Left ventricle myocardium superior (tissue), 1 donor: ENCODE results near the gene KLF13. TPM values are rescaled to one million over a fixed set of nuclear protein-coding genes. Genes with fewer than 3 reads are reported as not detected.
A peak's percentile ranks its signal among the peaks of the same experiment; 100 is the strongest.

Source experiments
- ATAC-seq: fragments of 200-7000 bp; cut with Tn5 transposase; one replicate; pipeline ENCODE4 v1.9.1; 2020; ENCODE audit warnings: mild to moderate bottlenecking, moderate library complexity
- DNase-seq: peaks from one replicate; pipeline ENCODE4 v3.0.0-alpha.2; 2020
- intact Hi-C: fragments of 100-400 bp; cut with micrococcal nuclease; formaldehyde crosslinking; loops from one replicate; pipeline ENCODE4 v1.11.0; 2022
- total RNA-seq: library from RNA; stranded (reverse); fragmentation: NEBNext Ultra II Directional; extraction: Animal tissue kit (Norgen Biotek cat#: 25700); gene quantifications from one replicate; pipeline ENCODE4 v1.2.1, GENCODE V29; 2021
- donor health status: DM: no; HTN: yes; CAD: no; lungs with severe emphysema.

Gene KLF13
- total RNA-seq, 1 donor from 2014 or later = 85.3 TPM

DNA sequence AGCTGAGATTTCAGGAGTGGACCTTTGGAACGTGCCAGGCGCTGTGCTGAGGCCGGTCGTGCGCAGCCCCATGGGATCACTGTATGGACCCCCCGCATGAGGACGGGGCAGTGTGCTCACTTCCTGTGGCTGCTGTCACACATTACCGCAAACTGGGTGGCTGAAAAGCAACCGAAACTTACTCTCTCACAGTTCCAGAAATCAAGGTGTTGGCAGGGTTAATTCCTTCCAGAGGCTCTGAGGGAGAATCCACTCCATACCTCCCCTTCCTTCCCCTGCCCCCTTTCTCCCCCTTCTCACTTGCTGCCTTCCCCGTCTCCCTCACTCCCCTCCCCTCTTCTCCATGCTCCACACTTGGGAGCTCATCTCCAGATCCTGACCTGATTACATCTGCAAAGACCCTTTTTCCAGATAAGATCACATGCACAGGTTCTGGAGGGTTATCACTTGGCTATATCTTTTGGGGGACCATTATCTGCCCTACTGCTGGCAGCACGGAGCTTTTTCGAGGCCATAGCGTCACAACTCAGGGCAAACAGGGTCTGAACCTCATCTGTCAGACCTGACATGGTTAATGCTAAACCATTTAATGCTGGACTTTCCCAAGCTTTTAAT is 41.2 kb downstream of the KLF13 start:
- DNase-seq (peak; percentile 55), ATAC-seq (no peak)
- intact Hi-C loops = no loop called here

DNA sequence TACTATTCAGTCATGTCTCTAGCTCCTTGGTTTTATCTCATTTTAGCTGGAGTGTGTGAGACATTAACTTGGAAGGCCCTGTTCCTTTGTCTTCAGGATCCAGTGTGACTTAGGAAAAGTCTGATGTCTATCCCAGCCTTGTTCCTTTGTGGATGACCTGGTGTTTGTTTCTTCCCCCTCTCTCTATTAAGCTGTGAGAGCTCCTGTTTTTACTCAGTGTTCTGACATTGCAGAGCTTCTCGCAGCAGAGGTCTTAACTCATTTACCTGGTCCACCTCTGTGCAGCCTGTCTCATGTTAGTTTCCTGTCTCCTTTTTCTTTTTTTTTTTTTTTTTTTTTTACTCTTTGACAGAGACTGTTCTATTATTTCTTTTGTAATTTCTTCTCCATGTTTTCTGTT is 43.1 kb downstream of the KLF13 start:
- DNase-seq (no peak), ATAC-seq (no peak)
- intact Hi-C loops = no loop called here

DNA sequence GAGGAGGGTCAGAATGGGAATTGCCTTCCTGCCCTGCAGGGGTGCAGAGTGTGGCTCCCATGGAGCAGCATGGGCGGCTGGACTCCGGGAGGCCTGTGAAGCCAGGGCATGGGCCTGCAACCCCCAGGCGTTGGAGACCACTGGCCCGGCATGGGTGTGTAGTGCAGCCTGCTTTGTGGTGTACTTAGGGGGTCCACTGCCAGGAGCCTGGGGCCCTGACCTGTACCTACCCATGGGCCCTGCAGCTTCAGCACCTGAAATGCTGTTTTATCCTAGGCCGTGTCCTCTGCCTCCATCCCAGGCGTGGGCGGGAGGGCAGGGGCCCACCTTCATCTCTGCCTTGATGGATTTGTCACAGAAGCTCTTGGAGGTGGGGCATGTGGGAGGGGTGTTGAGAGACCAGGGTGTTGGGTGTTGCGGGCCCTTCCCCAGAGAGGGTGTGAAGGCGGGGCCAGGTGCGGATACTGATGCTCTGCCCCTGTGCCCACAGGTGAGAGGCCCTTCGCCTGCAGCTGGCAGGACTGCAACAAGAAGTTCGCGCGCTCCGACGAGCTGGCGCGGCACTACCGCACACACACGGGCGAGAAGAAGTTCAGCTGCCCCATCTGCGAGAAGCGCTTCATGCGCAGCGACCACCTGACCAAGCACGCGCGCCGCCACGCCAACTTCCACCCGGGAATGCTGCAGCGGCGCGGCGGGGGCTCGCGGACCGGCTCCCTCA is 45.0 kb downstream of the KLF13 start:
- DNase-seq = peak; percentile 37
- ATAC-seq = no peak
- intact Hi-C loops = no loop called here

DNA sequence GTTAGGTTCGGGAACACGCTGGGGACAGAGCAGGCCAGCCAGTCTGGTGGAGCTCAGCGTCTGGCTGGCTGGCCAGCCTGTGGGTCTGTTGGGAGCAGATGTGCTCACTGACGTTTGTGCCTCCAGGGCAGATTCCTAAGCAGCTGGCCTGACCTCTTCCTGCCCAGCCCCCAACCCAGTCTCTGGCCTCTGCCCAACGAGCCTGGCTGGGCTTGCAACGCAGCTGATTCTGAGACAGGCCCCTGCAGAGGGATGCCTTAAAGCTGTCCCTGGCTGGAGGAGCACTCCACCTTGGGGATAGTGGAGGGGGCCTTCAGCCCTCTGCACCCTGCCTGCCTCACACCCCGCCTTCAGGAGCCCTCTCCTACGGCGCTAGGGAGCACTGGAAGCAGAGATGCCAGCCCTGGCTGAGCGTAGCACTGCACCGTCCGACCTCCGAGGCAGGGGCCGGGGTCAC is 46.0 kb downstream of the KLF13 start:
- intact Hi-C loops = no loop called here
- ATAC-seq = peak; percentile 80
- DNase-seq = peak; percentile 92

DNA sequence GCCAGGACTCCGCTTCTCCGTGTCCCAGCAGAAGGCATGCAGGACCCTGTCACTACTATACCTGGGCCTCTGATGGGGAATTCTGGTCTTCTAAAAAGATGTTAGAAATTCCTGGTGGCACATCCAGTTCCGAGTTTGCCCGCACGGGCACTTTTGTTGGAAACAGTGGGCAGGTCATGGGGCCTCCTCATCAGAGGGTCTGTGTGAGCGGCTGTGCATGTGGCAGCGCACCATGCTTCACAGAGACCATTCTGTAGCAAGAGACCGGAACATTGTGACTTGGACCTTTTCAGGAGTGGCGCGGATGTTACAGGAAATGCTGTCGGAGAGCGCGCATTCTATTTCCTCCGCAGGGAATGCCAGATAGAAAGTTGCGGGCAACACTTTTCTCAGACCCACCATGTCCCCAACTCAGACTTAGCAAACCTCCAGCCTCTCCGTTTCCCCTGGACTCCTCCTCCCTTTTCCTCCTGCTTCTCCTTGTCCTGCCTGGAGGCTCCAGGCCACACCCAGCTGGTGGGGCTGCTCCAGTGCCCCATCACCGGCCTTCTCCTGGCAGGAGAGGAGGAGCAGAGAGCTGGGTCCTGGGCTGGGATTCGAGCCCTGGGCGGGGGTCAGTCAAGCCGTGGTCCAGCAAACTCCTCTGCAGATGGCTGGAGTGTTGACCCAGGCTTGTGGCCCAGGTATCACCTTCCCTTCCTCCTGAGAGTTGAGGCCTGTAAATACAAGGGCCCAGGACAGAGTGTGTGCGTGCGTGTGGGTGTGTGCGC is 46.6 kb downstream of the KLF13 start:
- DNase-seq (no peak), ATAC-seq (no peak)
- intact Hi-C loops = no loop called here

DNA sequence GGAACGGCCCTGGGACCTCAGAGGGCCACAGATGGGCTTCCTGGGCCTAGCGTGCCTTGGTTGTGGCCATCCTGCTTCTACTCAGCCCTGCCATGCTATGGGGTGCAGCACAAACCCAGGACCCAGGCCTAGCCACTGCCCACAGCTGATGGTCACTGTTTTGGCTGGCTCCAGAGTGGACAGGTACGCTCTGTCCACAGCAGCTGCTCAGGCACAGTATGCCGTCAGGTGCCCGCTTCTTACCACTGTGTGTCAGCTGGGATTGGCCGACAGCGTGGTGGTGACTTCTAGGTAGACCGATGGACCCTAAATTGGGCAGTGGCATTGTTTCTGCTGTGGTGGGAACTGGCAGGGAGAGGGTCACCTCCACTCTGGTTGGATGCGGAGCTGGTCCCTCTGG is 47.3 kb downstream of the KLF13 start:
- ATAC-seq (no peak), DNase-seq (no peak)
- intact Hi-C loops = no loop called here

DNA sequence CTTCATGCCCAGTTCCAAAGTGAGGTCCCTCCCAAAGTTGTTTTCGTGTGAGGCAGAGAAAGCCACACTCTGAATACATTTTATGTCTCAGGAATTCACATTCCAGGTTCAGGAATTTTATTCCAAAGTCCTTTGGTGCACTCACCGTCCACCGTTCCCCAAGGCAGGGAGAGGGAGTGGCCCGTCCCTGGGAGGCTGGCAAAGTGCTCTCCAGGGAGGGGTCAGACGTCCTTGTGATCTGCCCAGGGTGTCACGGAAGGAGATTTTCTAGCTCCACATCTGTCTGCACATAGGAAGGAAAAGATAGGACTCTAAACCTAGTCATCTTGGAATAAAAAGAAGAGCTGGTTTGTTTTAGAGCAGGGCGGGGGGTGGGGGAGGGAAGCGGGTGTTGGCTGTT is 47.9 kb downstream of the KLF13 start:
- DNase-seq (no peak), ATAC-seq (no peak)
- intact Hi-C loops = no loop called here

DNA sequence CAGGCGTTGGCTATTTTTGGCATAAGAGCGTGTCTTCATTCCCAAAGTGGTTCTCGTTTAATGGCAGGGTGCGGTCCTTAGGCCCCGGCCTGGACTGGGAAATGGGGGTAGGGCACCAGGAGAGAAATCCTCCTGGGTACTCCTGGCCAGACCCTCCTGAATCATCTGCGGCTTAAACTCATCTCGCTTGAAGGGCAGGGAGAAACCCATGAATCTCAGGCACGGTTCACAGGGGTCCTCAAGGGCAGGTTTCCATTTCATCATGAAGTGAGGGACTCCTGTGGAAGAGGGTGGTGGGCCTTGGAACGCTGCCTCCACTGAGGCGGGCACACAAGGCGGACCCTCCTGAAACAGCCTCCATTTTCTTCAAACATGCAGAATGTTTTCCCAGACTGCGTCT is 48.4 kb downstream of the KLF13 start:
- intact Hi-C loops = no loop called here
- ATAC-seq (no peak), DNase-seq (no peak)

DNA sequence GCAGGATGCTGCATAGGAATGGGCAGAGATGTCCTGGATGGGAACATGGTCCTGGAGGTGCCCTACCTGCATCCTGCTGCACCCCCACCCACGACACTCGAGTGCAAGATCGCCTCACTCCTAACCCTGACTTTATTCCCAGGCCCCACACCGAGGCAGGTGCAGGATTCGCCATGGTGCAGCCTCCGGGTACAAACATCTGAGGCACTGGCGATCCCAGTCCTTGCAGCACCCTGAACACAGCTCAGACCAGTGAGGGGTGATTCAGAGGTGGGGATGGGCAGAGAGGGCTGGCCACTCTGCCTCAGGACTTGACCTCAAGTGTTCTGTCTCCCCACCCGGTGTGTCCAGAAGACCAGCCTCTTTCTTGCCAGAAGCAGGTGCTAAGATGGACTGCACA is 49.1 kb downstream of the KLF13 start:
- ATAC-seq = no peak
- intact Hi-C loops = no loop called here
- no peak for DNase-seq

DNA sequence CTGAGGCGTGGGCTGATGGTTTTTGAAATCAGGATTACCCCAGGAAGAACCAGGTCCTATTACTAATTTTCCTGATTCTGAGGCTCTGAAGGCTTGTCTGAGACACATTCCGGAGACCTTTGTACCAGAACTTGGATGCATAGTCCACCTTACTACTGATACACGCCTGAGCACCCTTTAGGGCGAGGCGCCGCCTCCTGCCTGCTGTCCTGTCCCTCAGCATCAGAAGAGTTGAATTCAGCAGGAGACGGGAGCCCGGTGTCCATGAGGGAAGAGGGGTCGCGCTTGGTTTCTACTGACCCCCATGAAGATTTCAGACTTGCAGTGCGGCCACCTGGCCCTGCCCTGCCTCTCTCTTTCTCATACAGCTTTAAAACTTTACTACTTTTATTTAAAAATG is 49.9 kb downstream of the KLF13 start:
- ATAC-seq (no peak), DNase-seq (no peak)
- intact Hi-C loops = no loop called here

DNA sequence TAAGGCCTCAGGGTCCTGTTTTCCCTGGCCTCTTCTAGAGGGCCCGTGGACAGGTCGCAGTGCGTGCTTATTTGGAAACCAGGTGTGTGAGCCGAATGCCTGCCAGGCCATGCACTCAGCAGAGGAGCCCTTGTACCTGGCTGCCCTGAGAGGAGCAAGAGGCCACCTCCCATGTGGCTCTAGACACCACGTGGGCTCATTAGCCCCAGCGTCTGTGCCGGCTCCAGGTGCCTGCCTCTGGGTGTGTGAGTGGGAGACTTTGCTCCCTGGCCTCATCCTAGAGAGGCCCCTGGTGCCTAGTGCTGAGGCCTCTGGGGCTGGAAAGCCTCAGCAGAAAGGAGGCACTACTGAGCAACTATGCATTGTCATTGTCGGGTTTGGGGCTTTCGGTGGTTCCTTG is 50.4 kb downstream of the KLF13 start:
- intact Hi-C loops = no loop called here
- DNase-seq (no peak), ATAC-seq (no peak)

DNA sequence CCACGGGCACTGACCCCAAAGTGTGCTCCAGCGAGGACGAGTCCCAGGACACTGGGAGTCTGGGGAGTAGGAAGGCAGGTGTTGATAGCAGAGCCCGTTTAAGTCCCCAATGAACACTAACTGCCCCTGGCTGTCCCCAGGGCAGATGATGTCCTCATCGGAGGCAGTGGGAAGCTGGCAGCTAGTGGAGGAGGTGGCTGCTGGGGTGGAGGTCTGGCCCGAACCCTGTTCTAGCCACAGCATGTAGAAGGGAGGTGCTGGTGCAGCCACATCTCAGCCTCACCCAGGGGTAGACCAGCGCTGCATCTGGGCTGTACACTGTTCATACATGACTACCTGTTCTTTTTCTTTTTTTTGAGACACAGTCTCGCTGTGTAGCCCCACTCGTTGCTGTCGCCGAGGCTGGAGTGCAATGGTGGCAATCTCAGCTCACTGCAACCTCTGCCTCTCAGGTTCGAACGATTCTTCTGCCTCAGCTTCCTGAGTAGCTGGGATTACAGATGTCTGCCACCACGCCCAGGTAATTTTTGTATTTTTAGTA is 51.8 kb downstream of the KLF13 start:
- ATAC-seq = no peak
- intact Hi-C loops = no loop called here

DNA sequence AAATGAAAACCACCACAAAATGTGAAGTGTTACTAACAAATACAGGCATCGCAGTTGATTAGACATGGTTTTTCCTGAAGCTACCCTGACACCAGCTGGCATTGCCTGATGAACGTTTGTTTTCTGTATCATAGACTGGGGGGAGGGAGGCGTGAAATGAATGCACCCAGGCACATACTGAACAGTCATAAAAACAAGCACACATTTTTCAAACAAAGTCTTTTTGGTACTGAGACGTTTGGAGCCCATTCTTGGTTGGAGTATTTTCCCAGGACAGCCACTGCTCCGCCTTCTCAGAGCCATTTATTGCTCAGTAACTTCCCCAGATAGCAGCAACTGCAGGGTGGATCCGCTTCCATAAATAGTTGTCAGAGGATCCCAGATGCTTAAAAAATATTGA is 52.4 kb downstream of the KLF13 start:
- intact Hi-C loops = no loop called here
- no peak for DNase-seq
- peak; percentile 14 for ATAC-seq

More for the DNA sequence above, 51.8 kb downstream of the KLF13 start:
- DNase-seq = no peak

DNA sequence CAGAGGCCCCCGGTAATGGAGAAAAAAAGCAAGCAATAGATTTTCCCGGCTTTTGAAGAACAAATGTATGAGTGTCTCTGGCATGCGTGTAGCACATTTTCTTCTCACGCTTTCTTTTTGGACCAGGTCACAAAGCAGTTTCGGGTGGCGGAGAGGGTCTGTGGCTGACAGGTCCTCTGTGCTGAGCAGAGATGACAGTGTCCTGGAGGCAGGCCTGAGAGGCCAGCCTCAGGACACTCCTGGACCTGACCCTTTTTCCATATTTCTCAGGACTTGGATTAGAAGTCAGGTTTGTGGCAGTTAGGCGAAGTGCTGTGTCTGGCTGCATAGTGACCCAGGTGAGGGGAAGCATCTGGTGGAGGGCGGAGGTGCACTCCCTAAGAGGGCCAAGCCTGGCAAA is 52.9 kb downstream of the KLF13 start:
- intact Hi-C loops = no loop called here
- no peak for ATAC-seq
- DNase-seq = no peak

DNA sequence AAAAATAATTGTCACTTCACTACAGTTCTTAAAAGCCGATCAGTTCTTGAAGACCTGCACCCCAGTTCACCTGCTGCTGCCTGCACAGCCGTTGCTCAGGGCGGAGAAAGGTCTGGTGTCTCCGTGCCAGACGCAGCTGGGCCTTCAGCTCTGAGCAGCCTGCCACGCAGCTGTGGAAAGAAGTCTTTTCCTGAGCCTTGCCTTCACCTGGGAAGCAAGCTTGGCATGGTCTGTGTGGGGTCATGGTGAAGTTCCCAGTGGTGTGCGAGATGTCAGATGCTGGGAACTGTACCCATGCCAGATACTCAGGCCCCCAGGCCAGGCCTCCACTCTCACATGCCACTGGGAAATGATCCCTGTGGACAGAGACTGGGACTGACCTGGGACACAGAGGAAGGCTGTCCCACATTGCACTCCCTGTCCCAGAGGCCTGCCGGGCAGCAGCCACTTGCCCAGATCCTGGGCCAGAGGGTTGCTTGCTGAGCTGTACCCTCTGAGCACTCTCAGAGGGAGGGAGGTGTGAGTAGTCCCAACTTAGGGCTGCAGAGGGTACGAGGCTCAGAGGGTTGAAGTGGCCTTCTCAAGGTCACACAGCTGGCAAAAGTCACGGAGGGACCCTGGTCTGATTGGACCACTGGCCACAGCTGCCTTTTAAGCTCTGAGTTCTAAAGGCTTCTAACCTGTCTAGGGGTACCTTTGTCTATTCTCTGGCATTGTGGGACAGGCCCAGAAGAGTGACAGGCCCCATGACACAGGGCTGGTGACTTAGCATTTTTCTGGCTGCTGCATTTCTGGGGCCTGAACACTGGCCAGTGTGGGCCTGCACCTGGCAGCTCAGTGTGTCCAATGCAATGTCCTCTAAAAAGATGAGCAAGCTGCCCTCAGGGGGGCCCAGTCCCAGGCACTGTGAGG is 55.4 kb downstream of the KLF13 start:
- ATAC-seq (peak; percentile 55), DNase-seq (peak; percentile 35)
- intact Hi-C loops = no loop called here

DNA sequence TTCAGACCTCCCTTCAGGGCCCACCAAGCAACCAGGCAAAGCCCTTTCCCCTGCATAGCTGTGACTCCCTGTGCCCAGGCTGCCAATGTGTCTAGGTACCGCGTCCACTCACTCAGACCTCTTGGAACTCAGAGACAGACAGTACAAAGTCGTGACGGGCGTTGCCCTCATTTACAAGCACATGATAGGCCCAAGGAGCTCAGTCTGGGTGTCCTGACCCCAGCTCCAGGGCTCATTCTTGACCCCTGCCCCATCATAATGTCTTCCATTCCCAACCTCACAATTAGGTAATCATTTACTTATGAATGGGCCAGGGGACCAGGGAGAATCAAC is 56.0 kb downstream of the KLF13 start:
- intact Hi-C loops = no loop called here
- ATAC-seq (peak; percentile 3), DNase-seq (no peak)

DNA sequence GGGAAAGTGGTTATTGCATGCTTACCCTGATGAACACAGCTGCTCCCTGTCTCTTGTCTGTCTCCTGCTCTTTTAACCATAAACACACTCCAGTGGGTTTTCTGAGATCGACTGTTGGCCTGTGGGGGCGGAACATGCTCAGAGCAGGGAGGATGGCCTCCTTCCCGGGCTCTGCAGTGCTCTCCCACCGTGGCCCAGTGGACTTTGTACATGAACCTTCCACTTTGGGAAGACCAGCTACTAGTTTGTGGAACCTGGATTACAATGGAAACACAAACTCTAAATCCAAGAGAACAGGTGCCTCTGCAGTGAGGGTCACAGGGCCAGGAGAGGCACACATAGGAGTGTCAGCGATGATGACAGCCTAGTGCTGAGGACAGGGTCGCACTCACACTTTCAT is 56.5 kb downstream of the KLF13 start:
- ATAC-seq (no peak), DNase-seq (no peak)
- intact Hi-C loops = no loop called here

DNA sequence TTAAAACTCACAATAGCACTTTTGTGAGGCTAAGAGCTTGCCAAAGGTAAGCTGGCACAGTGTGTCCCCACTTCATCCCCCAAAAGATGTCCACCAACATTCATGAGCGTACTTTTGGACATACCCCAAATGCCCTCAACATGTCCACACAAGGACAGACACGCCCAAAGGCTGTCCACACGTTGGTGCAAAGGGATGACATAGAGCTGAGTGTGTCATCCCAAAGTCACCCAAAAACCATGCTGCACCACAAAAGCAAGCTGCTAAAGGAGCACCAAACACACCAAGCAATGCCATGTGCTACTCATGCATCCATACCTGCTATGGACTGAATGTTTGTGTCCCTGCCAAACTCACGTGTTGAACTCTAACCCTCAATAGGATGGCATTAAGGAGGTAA is 57.9 kb downstream of the KLF13 start:
- intact Hi-C loops = no loop called here
- DNase-seq = no peak
- no peak for ATAC-seq

DNA sequence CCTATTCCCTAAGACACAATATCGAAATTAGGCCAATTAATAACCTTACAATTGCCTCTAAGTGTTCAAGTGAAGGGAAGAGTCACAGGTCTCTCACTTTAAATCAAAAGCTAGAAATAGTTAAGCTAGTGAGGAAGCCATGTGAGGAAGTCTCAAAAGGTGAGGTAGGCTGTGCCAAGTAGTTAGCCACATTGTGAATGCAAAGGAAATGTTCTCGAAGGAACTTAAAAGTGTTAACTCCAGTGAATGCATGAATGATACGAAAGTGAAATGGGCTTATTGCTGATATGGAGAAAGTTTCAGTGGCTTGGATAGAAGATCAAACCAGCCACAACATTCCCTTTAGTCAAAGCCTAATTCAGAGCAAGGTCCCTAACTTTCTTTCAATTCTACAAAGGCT is 59.1 kb downstream of the KLF13 start:
- DNase-seq (no peak), ATAC-seq (no peak)
- intact Hi-C loops = no loop called here
